Neural crest cell (in vitro differentiated cells): ENCODE results near the gene FMN1. TPM values are rescaled to one million over a fixed set of nuclear protein-coding genes. Genes with fewer than 3 reads are reported as not detected.

Source experiments
- DNase-seq: peaks from one replicate; pipeline ENCODE4 v3.0.0; 2021; ENCODE audit warnings: low read depth, mixed read lengths, low spot score
- H3K27ac Mint-ChIP-seq: one replicate; pipeline ENCODE4 v1.8.0; 2021; ENCODE audit warnings: mild to moderate bottlenecking, mixed read lengths; ENCODE audit not compliant: unreplicated experiment
- H3K27me3 Mint-ChIP-seq: 2 replicates; pipeline ENCODE4 v1.8.0; 2021; ENCODE audit warnings: low read depth, mild to moderate bottlenecking, mixed read lengths
- H3K36me3 Mint-ChIP-seq: 2 replicates; pipeline ENCODE4 v1.8.0; 2021; ENCODE audit warnings: low read depth, mild to moderate bottlenecking, mixed read lengths
- H3K4me1 Mint-ChIP-seq: 2 replicates; pipeline ENCODE4 v1.8.0; 2021; ENCODE audit warnings: mixed read lengths
- H3K4me3 Mint-ChIP-seq: one replicate; pipeline ENCODE4 v1.8.0; 2021; ENCODE audit warnings: mild to moderate bottlenecking, mixed read lengths
- H3K9me3 Mint-ChIP-seq: 2 replicates; pipeline ENCODE4 v1.8.0; 2021; ENCODE audit warnings: mixed read lengths
- total RNA-seq: library from RNA; stranded (reverse); gene quantifications from 2 replicates; pipeline ENCODE4 v1.2.1, GENCODE V29; 2021
- TF ChIP-seq, protein P1 (sequence below): fragments of 200-600 bp; sonication (generic); conservative IDR thresholded peaks from 2 replicates; pipeline ENCODE4 v1.5.0; 2021; ENCODE audit warnings: antibody characterized with exemption, mild to moderate bottlenecking

Gene FMN1
- total RNA-seq, 1 donor from 2014 or later: 0.70 TPM

DNA sequence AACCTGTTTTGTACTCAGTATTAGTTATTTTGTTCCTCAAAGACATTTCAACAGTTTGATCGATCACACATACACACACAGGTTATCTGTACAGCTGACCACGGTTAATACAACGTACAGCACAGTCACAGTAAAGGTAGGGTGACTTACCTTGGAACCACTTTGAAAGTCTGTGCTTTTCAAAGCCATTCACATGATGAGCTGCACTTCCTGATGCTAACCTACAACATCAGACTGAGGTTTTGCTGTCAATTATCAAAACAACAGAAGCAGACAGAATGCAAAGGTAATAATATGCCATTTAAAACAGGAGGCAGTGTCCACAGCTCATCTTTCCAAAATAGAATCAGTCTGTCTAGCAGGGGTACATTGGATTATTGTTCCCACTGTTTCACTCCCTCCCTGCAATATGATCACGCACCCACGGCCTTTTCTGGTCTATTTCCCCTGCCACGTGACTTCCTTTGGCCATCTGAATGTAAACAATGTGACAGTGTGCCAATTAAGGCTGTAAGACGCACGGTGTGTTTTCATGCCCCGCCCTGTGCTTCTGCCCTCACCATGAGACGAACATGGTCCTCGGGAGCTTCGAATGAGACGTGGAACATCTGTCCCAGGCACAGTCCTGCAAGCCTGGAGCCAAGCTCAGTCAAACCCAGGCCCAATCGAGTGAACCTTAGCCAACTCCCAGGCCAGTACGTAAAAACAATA, 102.4 kb downstream of the FMN1 start:
- Mint-ChIP-seq H3K4me3 (no peak overlapping the region), H3K27ac (no peak overlapping the region), H3K36me3 (no peaks in the 10 kb centered on the region), H3K27me3 (peaks cover 6% of the 10 kb centered on the region), H3K4me1 (peaks cover 6% of the 10 kb centered on the region), H3K9me3 (no peaks in the 10 kb centered on the region)
- TF ChIP-seq, protein P1, sequence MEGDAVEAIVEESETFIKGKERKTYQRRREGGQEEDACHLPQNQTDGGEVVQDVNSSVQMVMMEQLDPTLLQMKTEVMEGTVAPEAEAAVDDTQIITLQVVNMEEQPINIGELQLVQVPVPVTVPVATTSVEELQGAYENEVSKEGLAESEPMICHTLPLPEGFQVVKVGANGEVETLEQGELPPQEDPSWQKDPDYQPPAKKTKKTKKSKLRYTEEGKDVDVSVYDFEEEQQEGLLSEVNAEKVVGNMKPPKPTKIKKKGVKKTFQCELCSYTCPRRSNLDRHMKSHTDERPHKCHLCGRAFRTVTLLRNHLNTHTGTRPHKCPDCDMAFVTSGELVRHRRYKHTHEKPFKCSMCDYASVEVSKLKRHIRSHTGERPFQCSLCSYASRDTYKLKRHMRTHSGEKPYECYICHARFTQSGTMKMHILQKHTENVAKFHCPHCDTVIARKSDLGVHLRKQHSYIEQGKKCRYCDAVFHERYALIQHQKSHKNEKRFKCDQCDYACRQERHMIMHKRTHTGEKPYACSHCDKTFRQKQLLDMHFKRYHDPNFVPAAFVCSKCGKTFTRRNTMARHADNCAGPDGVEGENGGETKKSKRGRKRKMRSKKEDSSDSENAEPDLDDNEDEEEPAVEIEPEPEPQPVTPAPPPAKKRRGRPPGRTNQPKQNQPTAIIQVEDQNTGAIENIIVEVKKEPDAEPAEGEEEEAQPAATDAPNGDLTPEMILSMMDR: no peak
- no peak for DNase-seq

DNA sequence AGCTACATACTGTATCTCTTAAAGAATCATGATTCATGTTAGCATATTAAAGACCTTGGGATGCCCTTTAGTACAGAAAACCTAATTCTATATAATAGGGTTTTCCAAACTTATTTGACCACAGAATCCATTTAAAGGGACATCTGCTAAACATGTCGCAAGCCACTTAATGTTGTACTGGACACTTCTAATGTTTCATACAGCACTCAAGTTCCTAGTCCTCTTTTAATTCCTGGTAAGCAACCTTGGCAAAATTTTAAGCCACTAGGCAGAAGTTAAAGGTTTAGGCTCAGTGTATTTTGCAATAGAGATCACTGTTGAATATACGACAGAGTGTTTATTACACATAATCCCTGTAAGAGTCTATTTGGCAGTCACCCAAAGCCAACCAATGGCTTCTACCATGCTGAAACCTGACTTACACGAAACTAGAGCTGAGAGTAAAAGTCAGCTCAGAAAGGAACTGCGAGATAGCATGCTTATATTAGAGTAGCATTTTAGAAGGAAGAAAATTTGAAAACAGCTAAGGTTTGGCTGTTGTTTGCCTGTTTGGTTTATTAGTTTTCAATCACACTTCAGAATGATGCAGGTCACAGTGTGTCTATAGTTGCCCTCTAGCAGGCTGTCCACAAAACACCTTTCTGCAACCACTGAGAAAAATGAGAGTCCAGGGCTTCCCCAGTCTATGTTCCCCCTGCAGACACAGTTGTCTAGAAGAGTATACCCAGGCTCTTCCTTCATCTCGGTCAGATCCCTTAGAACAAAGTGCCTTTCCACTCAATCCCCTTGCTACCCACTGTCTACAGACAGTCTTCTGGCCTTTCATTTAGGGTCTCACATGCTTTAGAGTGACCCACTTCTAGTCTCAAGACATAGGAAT, 104.4 kb downstream of the FMN1 start:
- Mint-ChIP-seq H3K36me3 (no peaks in the 10 kb centered on the region), H3K27me3 (peaks cover 6% of the 10 kb centered on the region), H3K9me3 (no peaks in the 10 kb centered on the region), H3K4me3 (no peak overlapping the region), H3K27ac (no peak overlapping the region), H3K4me1 (peaks cover 6% of the 10 kb centered on the region)
- TF ChIP-seq, protein P1: no peak
- no peak for DNase-seq

DNA sequence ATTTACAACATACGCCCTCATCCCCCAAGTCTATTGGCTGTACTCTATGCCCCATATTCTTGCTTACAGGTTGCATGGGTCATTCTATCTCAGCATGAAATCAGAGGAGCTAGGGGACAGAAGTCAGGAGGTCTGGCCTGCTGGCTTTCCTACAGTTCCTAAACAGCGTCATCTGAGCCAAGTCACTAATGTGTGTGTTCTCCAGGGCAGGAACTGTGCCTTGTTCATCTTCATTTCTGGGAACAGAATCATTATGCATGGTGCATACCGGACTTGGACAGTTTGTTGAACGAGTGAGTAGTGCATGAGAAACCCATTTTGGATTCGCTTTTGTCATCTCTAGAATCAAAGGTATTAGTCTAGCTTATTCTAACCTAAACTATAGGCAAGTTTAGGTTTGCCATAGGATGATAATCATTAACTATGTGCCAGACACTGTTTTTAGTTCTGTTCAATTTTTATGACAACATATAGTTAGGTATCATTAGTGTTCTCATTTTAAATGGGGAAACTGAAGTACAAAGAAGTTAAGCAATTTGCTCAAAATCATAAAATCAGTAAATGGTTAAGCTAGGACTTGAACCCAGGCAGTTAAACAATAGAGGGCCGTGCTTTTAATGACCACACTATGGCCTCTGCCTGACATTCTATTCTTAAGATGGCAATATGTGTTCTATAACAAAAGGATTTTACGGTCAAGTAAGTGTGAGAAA, 105.2 kb downstream of the FMN1 start:
- Mint-ChIP-seq H3K9me3 (no peaks in the 10 kb centered on the region), H3K27me3 (peaks cover 6% of the 10 kb centered on the region), H3K4me3 (no peak overlapping the region), H3K36me3 (no peaks in the 10 kb centered on the region), H3K27ac (no peak overlapping the region), H3K4me1 (peaks cover 5% of the 10 kb centered on the region)
- TF ChIP-seq, protein P1: no peak
- DNase-seq: no peak

DNA sequence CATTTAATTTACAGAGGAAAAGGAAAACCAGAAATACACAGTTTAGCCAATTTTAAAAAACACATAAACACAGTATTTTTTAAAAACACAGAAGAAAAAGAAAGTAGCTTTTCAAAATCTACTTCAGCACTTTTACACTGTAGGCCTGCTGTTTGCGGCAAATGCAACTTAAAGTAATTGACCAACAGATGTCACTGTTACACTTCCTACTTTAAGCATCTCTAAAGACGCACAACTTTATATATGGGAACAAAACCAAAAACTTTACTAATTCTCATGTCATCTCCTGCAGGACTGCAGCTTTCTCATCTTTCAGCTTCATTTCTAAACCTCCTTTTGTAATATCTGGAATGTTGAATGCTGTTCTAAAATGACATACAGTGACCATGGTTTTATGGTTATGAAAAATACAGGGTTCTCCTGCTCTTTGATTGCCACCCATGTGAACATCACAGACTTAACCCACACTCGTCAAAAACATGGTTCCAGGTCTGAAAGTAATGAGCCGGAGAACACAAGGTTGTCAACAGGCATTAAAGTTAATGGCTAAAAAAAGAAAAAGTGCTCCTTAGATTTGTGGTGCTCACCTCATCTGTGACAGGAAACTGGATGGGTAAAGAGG, 107.9 kb downstream of the FMN1 start:
- Mint-ChIP-seq H3K27ac (no peak overlapping the region), H3K4me1 (peaks cover 9% of the 10 kb centered on the region), H3K27me3 (peaks cover 3% of the 10 kb centered on the region), H3K9me3 (no peaks in the 10 kb centered on the region), H3K36me3 (no peaks in the 10 kb centered on the region), H3K4me3 (no peak overlapping the region)
- DNase-seq: no peak
- TF ChIP-seq, protein P1: peak; percentile 72

DNA sequence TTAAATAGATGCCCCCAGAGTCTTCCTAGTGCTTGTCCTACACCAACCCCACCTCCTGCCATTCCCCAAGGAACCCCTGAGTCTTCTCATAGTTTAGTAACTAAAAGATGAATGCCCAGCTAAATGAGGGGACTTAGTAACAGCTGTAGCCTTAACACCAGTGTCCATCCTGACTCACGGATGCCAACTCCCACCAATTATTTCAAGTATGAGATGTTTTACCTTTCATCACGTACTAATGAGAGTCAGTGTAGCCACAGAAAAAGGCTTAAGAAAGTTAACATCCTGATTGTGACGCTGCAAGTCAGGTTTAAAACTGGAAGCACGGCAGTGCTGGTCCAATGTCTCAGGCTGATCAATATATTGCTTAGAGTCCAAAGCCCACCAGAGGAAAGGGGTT, 109.9 kb downstream of the FMN1 start:
- H3K4me3 Mint-ChIP-seq: no peak overlapping the region
- H3K9me3 Mint-ChIP-seq: peaks cover 2% of the 10 kb centered on the region
- H3K36me3 Mint-ChIP-seq: no peaks in the 10 kb centered on the region
- H3K4me1 Mint-ChIP-seq: peaks cover 18% of the 10 kb centered on the region
- H3K27me3 Mint-ChIP-seq: no peaks in the 10 kb centered on the region
- no peak for DNase-seq
- TF ChIP-seq, protein P1: no peak
- H3K27ac Mint-ChIP-seq: peak overlapping the region; percentile 22
